HG02798 (cell line): Measurements from ENCODE around the gene RCBTB2.
A peak's percentile ranks its signal among the peaks of the same experiment; 100 is the strongest.
"Not testable (repeated sequence)": the region's sequence is repeated elsewhere in the genome, so short reads cannot be mapped to it uniquely, and the experiment has no call there.

Experiments
- ATAC-seq: cut with Tn5 transposase; IDR thresholded peaks from one replicate; pipeline ENCODE4 v1.9.1; 2021; ENCODE audit warnings: mild to moderate bottlenecking; ENCODE audit not compliant: unreplicated experiment, poor library complexity

RCBTB2 gene

DNA sequence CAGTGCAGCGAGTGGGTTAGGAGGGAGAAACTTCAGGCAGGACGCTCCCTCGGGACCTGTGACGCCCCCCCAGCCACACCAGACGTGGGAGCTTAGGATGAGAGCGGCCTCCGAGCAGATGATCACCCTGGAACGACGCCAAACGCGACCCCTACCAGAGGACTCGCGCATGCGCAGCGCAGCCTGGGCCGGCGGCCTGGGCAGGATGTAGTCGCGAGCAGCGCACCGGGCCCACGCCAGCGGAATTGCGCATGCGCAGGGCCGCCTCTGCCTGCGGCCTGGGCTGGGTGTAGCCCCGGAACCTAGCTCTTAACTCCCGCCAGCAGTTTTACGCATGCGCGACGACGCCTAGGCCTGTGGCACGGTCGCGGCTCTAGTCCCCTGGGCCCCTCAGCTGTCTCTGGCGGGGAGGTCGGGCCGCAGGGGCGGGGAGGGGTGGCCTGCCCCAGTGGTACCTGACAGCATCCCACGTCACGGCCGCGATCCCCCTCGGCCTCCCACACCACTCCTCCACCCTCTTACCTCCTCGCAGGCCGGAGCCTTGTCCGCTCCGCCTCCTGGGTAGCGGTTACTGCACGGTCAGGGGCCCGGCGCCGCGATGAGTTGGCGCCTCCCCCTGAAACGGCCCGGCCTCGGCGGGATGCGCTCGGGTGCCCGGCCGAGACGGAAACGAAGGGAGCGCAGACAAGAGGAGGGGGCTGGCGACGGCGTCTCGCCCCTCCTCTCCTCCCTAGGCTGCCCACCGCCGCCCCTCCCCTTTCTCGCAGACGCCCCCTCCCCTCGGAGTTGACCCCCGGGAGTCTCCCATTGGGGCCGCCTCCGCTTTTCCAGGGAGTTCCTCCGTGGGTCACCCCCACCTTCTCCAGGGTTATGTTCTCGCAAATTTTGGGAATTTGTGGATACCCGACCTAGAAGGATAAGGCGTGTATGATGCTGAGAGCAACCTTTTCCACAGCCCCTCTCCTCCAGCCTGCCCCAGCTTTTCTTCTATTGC lies at the start of gene RCBTB2:
Gene RCBTB2 (minus strand): TSS at position 575 of the 994 bp plus-strand sequence. CDS start 11,141 bp downstream, outside the sequence.
- ATAC-seq = peak; percentile 86

GRCh38 chr13:48582084-48582483 lies 49.2 kb upstream of the RCBTB2 start:
- ATAC-seq = no peak

- no peak for ATAC-seq
Measured at GRCh38 chr13:48580896-48581295, 48.0 kb upstream of the RCBTB2 start.

DNA sequence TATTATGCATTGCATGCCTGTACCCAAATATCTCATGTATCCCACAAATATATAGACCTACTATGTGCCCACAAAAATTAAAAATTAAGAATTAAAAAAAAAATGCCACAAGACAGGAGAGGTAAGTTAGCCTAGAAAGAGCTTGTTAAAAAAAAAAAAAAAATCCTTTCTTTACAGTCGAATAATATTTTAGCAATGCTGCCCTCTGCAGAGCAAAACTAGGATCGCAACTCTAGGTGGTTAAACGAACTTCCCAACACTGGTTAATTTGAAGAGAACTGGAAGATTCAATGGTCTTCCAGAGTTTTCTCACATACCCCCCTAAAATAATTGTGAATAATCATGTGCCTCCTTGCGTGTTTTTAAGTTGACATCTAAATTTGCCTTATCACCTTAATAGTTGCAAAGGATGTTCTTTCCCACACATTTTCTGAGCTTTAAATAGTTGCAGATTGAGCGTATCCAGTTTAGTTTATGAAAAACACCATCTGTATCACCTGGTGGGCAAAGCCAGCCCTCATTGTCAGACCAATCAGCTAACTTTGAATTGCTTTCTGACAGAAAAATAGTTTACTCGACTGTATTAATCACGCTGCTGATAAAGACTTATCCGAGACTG lies 47.4 kb upstream of the RCBTB2 start:
- no peak for ATAC-seq

- not testable (repeated sequence) for ATAC-seq
Measured at GRCh38 chr13:48579919-48580180, 47.0 kb upstream of the RCBTB2 start.

DNA sequence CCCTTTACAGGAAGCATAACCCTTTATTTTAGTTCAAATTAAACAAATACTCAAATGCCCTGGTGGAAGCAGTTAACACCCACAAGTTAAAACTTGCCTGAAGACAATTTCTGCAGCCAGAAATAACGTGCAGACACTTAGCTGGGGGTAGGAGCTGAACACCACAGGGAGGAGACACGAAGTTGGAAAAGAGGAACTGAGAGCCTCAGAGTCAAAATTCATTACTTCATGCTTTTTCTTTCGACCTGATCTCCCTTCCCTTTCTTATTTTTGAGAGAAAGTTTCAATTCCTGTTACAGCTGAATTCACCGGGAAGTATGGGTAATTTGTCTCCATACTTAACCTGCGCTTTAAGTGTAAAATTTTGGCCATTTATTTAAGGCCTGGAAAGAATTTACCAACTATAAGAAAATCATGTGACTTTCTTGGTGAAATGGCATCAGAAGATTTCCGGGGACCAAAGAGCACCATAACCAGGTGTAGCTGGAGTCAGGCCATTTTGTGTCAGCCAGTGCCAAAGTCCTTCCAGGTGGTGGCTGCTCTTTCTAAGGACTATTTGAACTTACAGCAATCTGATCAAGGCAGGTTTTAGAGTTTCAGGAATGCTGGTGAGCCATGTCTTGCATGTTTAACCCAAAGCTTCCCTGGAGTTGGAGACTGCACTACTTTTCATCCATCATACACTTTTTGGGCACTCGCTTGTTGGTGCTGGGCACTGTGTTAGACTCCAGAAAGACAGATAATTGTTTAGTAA lies 46.5 kb upstream of the RCBTB2 start:
- ATAC-seq = peak; percentile 80

DNA sequence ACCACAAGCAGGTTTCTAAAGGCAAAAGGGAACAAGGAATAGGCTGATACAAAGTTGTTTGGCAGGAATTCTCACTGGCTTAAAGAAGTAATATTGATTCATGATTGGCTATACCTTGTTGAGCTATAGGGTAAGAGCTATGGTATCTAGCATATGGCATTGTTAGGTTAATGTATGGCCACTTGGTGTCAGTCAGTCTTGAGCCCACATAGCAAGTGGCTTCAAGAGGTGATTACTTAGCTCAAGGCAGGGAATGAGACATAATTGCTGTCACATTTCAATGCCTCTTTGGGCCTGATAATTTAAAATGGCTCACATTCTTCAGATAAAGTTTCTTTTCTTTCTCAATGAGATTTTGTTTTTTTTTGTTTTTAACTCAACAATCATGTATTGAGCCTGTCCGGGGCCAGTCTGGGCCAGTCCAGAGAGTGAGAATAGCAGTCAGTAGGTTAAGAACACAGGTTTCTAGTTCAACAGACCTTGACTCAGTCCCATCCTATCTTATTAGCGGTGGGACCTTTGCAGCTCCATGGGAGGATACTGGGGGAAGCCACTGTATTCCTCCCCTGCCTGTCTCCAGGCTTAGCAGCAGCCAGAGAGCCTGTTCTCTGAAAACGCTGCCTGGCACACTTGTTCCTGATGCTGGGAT lies 45.8 kb upstream of the RCBTB2 start:
- ATAC-seq = peak; percentile 69

DNA sequence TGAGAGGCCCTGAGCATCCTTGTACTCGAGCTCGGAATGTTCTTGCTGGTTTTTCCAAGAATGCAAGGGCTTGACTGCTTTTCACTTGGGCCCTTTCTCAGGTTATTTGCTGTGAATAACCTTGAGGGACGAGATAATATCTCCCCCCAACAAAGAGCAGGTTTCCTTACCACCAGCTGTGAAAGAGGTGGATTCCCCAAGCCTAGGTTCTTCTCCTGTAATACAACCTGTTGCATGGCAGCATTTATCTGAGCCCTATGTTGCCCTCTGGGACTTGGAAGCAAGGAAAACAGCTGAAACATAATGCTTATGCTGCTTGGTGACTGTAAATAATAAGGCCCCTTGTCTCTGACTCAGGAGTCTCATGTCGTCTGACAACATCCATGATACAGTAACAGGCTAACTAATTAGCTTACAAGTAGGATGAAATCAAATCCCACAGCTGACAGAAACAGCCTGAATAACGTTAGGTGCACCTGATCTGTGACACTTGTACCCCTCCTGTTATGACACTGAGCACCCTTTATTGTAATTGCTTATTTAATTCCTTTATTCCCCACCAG lies 43.6 kb upstream of the RCBTB2 start:
- no peak for ATAC-seq

- ATAC-seq = no peak
Measured at GRCh38 chr13:48575031-48575430, 42.2 kb upstream of the RCBTB2 start.

DNA sequence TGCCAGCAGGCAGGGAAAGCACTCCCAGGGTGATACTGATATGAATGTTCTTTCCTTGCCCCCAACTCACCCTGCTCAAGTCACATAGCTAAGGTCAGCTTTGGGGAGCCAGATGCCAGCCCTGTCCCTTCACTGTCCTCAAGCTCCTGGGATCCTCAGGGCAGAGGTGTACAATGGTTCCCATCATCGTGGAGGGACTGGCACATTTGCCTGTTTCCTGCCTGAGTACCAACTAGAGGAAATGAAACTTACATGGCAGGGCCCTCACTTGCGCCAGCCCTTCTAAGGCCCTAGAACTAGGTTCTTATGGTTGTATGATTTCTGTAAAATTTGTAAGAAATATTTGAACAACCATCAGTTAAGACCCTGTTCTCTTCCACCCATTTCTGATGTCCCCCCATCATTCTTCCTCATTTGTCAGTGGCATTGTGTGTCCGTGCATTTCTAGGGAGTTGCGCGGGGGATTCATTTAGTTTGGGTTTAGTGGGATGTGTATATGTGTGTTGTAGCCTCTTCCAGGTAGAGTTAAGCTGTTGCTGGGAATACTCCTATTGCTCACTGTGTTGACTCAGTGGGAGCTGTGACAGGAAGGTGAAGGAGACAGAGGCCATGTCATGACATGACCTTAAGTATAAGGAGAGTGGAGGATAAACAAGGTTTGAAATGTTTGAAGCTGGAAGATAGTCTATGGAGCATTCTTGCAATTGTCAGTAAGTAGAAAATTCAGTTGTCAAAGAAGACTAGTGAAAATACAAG lies 41.3 kb upstream of the RCBTB2 start:
- no peak for ATAC-seq

DNA sequence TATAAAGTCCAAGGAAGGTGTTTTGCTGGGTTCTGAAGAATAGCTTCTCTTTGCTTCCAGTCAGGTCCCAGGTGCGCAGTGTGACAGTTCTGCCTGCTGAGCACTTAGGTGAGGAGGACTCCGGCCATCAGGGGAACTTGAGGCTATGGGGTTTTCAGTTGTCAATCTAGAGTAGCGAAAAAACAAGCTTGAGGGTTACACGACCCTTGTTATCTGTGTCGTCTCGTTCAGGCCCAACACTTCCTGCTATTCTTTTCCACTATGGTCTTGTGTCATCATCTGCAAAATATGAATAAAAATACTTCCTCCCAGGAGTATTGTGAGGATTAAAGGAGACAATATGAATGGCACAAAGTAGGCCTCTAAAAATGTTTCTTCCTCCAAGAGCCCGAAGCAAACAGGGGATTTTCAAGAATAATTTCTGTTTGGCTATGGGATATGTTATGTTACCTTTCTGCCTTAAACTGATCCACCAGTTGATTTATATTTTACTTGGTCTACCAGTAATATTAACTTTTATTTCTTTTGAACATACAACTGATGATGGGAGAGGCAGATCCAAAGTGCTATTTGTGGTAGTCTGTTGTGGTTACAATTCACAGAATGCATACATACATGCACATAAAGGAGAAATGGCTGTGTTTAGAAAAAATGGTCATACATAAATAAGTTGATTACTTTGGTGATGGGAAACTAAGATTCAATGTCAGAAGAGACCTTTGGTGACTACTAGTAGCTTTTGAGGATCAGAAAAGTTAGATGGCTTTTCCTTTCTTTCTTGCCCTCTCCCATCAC lies 40.5 kb upstream of the RCBTB2 start:
- ATAC-seq = no peak

DNA sequence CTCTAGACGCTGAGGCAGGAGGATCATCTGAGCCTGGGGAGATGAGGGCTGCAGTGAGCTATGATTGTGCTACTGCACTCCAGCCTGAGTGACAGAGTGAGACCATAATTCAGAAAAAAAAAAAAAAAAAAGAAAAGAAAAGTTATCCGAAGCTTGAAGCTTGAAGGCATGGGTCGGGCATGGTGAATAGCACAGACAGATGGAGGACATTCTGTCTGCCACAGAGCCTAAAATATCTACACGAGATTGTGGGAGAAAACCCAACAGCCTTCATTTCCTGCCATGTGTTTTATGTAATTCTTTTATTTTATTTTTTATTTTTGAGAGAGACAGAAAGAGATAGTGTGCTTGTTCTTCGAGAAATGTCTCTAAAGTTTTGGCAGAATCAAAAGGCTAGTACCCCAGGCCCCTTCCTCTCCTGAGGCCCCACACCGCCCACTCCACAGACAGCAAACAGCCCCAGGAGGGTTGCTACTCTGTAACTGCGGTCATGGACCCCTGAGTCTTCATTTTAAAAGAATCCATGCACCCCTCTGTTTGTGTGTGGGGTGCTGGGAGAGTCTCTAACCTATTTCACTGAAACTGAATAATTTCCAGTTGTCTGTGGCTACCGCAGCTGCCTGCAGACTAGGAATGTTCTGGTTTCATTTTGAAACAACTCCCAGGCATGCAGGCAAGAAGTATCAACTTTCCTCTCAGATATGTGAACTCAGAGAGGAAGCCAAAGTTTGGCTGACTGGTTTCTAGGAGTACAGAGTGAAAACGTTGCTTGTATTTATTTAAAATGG lies 38.4 kb upstream of the RCBTB2 start:
- no peak for ATAC-seq

DNA sequence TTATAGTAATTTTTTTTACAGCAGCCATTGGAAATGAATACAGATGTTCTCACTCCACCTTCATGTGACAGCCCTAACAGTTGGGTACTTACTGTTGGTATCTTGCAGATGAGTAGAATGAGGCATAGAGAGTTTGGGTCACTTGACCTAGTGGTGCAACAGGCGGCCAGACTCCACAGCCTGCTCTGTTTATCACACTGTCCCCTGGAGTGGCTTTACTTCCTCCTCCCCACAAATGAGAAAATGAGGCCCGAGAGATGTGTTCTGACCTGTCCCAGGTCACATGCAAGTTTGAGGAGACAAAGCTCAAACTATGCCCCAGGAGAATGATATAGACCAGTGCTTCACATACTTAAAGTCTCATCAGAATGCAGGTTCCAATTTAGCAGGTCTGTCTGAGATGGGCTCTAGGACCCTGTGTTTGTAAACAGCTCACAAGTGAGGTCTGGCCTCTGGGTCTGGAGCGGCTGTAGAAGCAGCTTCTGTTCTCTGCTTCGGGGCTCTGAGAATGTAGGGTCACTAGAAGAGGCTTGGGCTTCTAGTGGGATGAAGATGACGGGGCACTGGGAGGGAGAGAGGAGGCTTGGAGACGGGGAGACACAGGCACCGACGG lies 37.4 kb upstream of the RCBTB2 start:
- ATAC-seq = peak; percentile 68

- ATAC-seq = no peak
Measured at GRCh38 chr13:48569104-48569666, 36.3 kb upstream of the RCBTB2 start.

DNA sequence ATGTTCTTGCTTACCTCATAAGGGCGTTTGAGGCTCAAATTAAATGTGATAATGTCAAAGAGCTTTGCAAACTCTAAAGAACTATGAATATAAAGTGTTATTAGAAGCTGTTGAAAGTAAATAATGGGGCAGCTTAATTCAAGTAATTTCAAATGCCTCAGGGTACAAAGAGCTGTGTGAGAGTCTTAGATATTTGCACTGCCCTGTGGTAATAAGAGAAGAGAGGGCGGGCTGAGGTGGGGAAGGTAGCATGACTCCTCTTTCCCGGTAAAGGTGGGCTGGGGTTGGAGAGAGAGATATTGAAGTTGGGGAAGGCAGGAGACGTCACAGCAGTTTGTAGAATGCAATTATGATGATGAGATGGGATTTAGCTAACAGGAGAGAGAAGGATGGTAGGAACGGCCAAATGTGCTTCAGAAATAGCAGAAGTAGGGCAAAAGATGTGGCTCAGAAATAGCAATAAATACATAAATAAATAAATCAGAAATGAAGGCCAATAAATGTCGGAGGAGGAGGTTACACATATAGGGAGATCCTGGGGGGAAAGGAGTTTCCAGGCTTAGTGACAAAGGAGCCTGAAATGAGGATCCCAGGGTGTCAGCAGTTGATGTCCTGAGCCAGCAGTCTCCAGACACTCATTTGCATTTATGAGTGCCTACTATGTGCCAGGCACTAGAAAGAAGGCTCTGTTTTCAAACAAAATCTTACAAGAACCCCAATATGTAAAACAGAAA lies 35.7 kb upstream of the RCBTB2 start:
- no peak for ATAC-seq

- no peak for ATAC-seq
Measured at GRCh38 chr13:48567515-48568369, 34.9 kb upstream of the RCBTB2 start.
